HUDEP-2 (cell line): ENCODE results near the gene CXCR4.
"Not testable (repeated sequence)": the region's sequence is repeated elsewhere in the genome, so short reads cannot be mapped to it uniquely, and the experiment has no call there.

ENCODE experiments used
- DNase-seq, 76 experiments: peaks; one replicate each; lab custom pipeline; 2025; ENCODE audit not compliant: unreplicated experiment in 76 of 76; lab: John Stamatoyannopoulos, UW

Gene CXCR4

GRCh38 chr2:136080114-136080513, 37.8 kb downstream of the CXCR4 start:
- no peak for DNase-seq

GRCh38 chr2:136077107-136077506, 40.8 kb downstream of the CXCR4 start:
- no peak for DNase-seq

GRCh38 chr2:136075476-136075875, 42.5 kb downstream of the CXCR4 start:
- DNase-seq, result no peak

- no peak for DNase-seq
Measured at GRCh38 chr2:136072621-136073020, 45.3 kb downstream of the CXCR4 start.

- DNase-seq, result not testable (repeated sequence)
Measured at GRCh38 chr2:136071887-136072286, 46.1 kb downstream of the CXCR4 start.

- DNase-seq, result no peak
Measured at GRCh38 chr2:136070913-136071312, 47.0 kb downstream of the CXCR4 start.

GRCh38 chr2:136069773-136070172, 48.2 kb downstream of the CXCR4 start:
- DNase-seq, result no peak

- DNase-seq, result no peak
Measured at GRCh38 chr2:136068581-136069227, 49.2 kb downstream of the CXCR4 start.

- DNase-seq, result no peak
Measured at GRCh38 chr2:136067897-136068580, 49.9 kb downstream of the CXCR4 start.

GRCh38 chr2:136067459-136067858, 50.5 kb downstream of the CXCR4 start:
- DNase-seq, result no peak

GRCh38 chr2:136065907-136066306, 52.0 kb downstream of the CXCR4 start:
- no peak for DNase-seq

GRCh38 chr2:136065384-136065783, 52.6 kb downstream of the CXCR4 start:
- no peak for DNase-seq
